ENCODE measurements around the gene NFATC1.

The NFATC1 gene

GRCh38 chr18:79440316-79441110, 44.8 kb downstream of the NFATC1 start:
- no peak for DNase-seq (ENCODE audit: low read depth)

- DNase-seq (ENCODE audit: low read depth): no peak
Observed at GRCh38 chr18:79441420-79441819, 45.7 kb downstream of the NFATC1 start.

GRCh38 chr18:79442508-79443221, 46.9 kb downstream of the NFATC1 start:
- peak; percentile 59 for DNase-seq (ENCODE audit: low read depth)

- no peak for DNase-seq (ENCODE audit: low read depth)
Observed at GRCh38 chr18:79445221-79445620, 49.5 kb downstream of the NFATC1 start.

- no peak for DNase-seq (ENCODE audit: low read depth)
Observed at GRCh38 chr18:79445696-79446561, 50.2 kb downstream of the NFATC1 start.

GRCh38 chr18:79446931-79447330, 51.2 kb downstream of the NFATC1 start:
- no peak for DNase-seq (ENCODE audit: low read depth)

- no peak for DNase-seq (ENCODE audit: low read depth)
Observed at GRCh38 chr18:79447703-79448367, 52.1 kb downstream of the NFATC1 start.

- no peak for DNase-seq (ENCODE audit: low read depth)
Observed at GRCh38 chr18:79448621-79449020, 52.9 kb downstream of the NFATC1 start.

GRCh38 chr18:79449551-79450288, 54.0 kb downstream of the NFATC1 start:
- no peak for DNase-seq (ENCODE audit: low read depth)

- DNase-seq (ENCODE audit: low read depth): no peak
Observed at GRCh38 chr18:79450289-79451080, 54.8 kb downstream of the NFATC1 start.

GRCh38 chr18:79451237-79452125, 55.8 kb downstream of the NFATC1 start:
- DNase-seq (ENCODE audit: low read depth): no peak

- DNase-seq (ENCODE audit: low read depth): no peak
Observed at GRCh38 chr18:79452190-79452990, 56.7 kb downstream of the NFATC1 start.

GRCh38 chr18:79452991-79453645, 57.4 kb downstream of the NFATC1 start:
- DNase-seq (ENCODE audit: low read depth): no peak

- no peak for DNase-seq (ENCODE audit: low read depth)
Observed at GRCh38 chr18:79453816-79454735, 58.3 kb downstream of the NFATC1 start.

- no peak for DNase-seq (ENCODE audit: low read depth)
Observed at GRCh38 chr18:79455261-79455660, 59.5 kb downstream of the NFATC1 start.

GRCh38 chr18:79456105-79456980, 60.6 kb downstream of the NFATC1 start:
- no peak for DNase-seq (ENCODE audit: low read depth)
